GM23338 (cell line): ENCODE measurements around the gene LRP4. TPM values are rescaled to one million over a fixed set of nuclear protein-coding genes. Genes with fewer than 3 reads are reported as not detected.

ENCODE experiments used
- ATAC-seq: fragments of 200-7000 bp; cut with Tn5 transposase; 3 replicates; pipeline ENCODE4 v1.9.1; 2020
- DNase-seq: peaks from one replicate; pipeline ENCODE4 v3.0.0-alpha.2; 2015; ENCODE audit warnings: low spot score
- H2AFZ ChIP-seq: fragments of 200-600 bp; sonication (generic); 2 replicates; pipeline ENCODE4 v1.8.0; 2016; ENCODE audit warnings: antibody characterized with exemption, mild to moderate bottlenecking, moderate library complexity
- H3F3A ChIP-seq: fragments of 200-600 bp; sonication (generic); replicated peaks from 2 replicates; pipeline ENCODE4 v1.8.0; 2017; ENCODE audit warnings: antibody characterized with exemption, mixed run types, low read depth
- H3K27ac ChIP-seq: fragments of 200-600 bp; sonication (generic); 2 replicates; pipeline ENCODE4 v1.6.1; 2016; ENCODE audit warnings: low read depth
- H3K27me3 ChIP-seq: fragments of 200-600 bp; sonication (generic); 2 replicates; pipeline ENCODE4 v1.8.0; 2016; ENCODE audit warnings: mild to moderate bottlenecking, mixed run types, moderate library complexity; ENCODE audit not compliant: insufficient read depth
- H3K36me3 ChIP-seq: fragments of 200-600 bp; sonication (generic); 2 replicates; pipeline ENCODE4 v1.8.0; 2016; ENCODE audit warnings: mild to moderate bottlenecking; ENCODE audit not compliant: insufficient read depth
- H3K4me1 ChIP-seq: fragments of 200-600 bp; sonication (generic); 2 replicates; pipeline ENCODE4 v1.8.0; 2016; ENCODE audit warnings: mild to moderate bottlenecking, moderate library complexity; ENCODE audit not compliant: insufficient read depth
- H3K4me2 ChIP-seq: fragments of 200-600 bp; sonication (generic); 2 replicates; pipeline ENCODE4 v1.7.1; 2017; ENCODE audit warnings: mixed run types
- H3K4me3 ChIP-seq: fragments of 200-600 bp; sonication (generic); 2 replicates; pipeline ENCODE4 v1.6.1; 2016; ENCODE audit warnings: mixed run types
- H3K79me2 ChIP-seq: fragments of 200-600 bp; sonication (generic); replicated peaks from 2 replicates; pipeline ENCODE4 v1.8.0; 2017; ENCODE audit warnings: mild to moderate bottlenecking; ENCODE audit not compliant: insufficient read depth
- H3K9me2 ChIP-seq: fragments of 200-600 bp; sonication (generic); 2 replicates; pipeline ENCODE4 v1.8.0; 2017; ENCODE audit not compliant: insufficient read depth
- H4K20me1 ChIP-seq: fragments of 200-600 bp; sonication (generic); replicated peaks from 2 replicates; pipeline ENCODE4 v1.8.0; 2017; ENCODE audit warnings: mild to moderate bottlenecking; ENCODE audit not compliant: insufficient read depth
- H3K27ac Mint-ChIP-seq: 2 replicates; pipeline ENCODE4 v1.8.0; 2020; ENCODE audit warnings: inconsistent platforms, mild to moderate bottlenecking, moderate library complexity, mixed read lengths
- H3K27me3 Mint-ChIP-seq: 3 replicates; pipeline ENCODE4 v1.8.0; 2022; ENCODE audit warnings: low read depth, mild to moderate bottlenecking, moderate library complexity, mixed read lengths, inconsistent platforms; ENCODE audit not compliant: insufficient read depth, poor library complexity
- H3K36me3 Mint-ChIP-seq: 3 replicates; pipeline ENCODE4 v1.8.0; 2021; ENCODE audit warnings: low read depth, mild to moderate bottlenecking, inconsistent platforms, moderate library complexity, mixed read lengths
- H3K4me1 Mint-ChIP-seq: 3 replicates; pipeline ENCODE4 v1.8.0; 2020; ENCODE audit warnings: mild to moderate bottlenecking, inconsistent platforms, mixed read lengths
- H3K4me3 Mint-ChIP-seq: 3 replicates; pipeline ENCODE4 v1.8.0; 2021; ENCODE audit warnings: moderate library complexity, mild to moderate bottlenecking, inconsistent platforms, mixed read lengths
- H3K9me3 Mint-ChIP-seq: 3 replicates; pipeline ENCODE4 v1.8.0; 2020; ENCODE audit warnings: moderate library complexity, mild to moderate bottlenecking, inconsistent platforms, mixed read lengths
- ETS1 ChIP-seq: IDR thresholded peaks from 2 replicates; pipeline ENCODE4 v1.6.1; 2016; ENCODE audit warnings: antibody characterized with exemption
- EZH2 ChIP-seq: fragments of 200-600 bp; sonication (generic); IDR thresholded peaks from one replicate; pipeline ENCODE4 v1.8.0; 2017; ENCODE audit warnings: antibody characterized with exemption, mild to moderate bottlenecking, low read depth; ENCODE audit not compliant: unreplicated experiment
- EZH2phosphoT487 ChIP-seq: fragments of 200-600 bp; sonication (generic); IDR thresholded peaks from one replicate; pipeline ENCODE4 v1.8.1; 2018; ENCODE audit warnings: antibody characterized with exemption; ENCODE audit not compliant: unreplicated experiment
- JUNB ChIP-seq: IDR thresholded peaks from one replicate; pipeline ENCODE4 v1.6.1; 2016; ENCODE audit warnings: antibody characterized with exemption; ENCODE audit not compliant: unreplicated experiment
- NANOG ChIP-seq: IDR thresholded peaks from 2 replicates; pipeline ENCODE4 v1.6.1; 2016; ENCODE audit warnings: antibody characterized with exemption, borderline replicate concordance
- POLR2AphosphoS5 ChIP-seq: IDR thresholded peaks from 2 replicates; pipeline ENCODE4 v1.6.1; 2016; ENCODE audit warnings: antibody characterized with exemption, low read depth
- REST ChIP-seq: IDR thresholded peaks from one replicate; pipeline ENCODE4 v1.6.1; 2018; ENCODE audit warnings: antibody characterized with exemption; ENCODE audit not compliant: unreplicated experiment
- ZNF331 ChIP-seq: fragments of 250-450 bp; sonication (Bioruptor Pico); IDR thresholded peaks from 2 replicates; pipeline ENCODE4 v1.5.0; 2020; ENCODE audit warnings: low read depth, mild to moderate bottlenecking, moderate library complexity
- ZNF462 ChIP-seq: fragments of 250-450 bp; sonication (Bioruptor Pico); IDR thresholded peaks from 2 replicates; pipeline ENCODE4 v1.5.0; 2020; ENCODE audit warnings: mild to moderate bottlenecking, moderate library complexity
- polyA plus RNA-seq: library from polyadenylated mRNA; unstranded; fragments of >200 nt; fragmentation: Nextera tagmentation; extraction: Ambion mirVana; gene quantifications from 2 replicates; pipeline ENCODE4 v1.2.1, GENCODE V29; 2016
- total RNA-seq: library from RNA; depleted of rRNA; stranded (reverse); fragments of >200 nt; shearing (Covaris generic); gene quantifications from 2 replicates; pipeline ENCODE4 v1.2.3, GENCODE V29; 2014

Gene LRP4
- total and polyA plus RNA-seq, 2 experiments from 2014 or later: 6.0 to 18.4 TPM

- peaks cover 61% of the 10 kb centered on the region for H4K20me1 ChIP-seq
- H3K79me2 ChIP-seq: peaks cover 100% of the 10 kb centered on the region
- Mint-ChIP-seq H3K4me1 (peaks cover 41% of the 10 kb centered on the region), H3K27ac (no peak overlapping the region), H3K9me3 (no peaks in the 10 kb centered on the region), H3K36me3 (peaks cover 2% of the 10 kb centered on the region), H3K27me3 (peaks cover 4% of the 10 kb centered on the region), H3K4me3 (no peak overlapping the region)
- no peak overlapping the region for H3K4me2 ChIP-seq
- H3K27me3 ChIP-seq: no peaks in the 10 kb centered on the region
- TF ChIP-seq ZNF331 (no peak), ETS1 (no peak)
- no peak for ATAC-seq
- H3K9me2 ChIP-seq: no peaks in the 10 kb centered on the region
- no peaks in the 10 kb centered on the region for H3F3A ChIP-seq
- H3K4me3 ChIP-seq: no peak overlapping the region
- H3K36me3 ChIP-seq: no peaks in the 10 kb centered on the region
- H3K4me1 ChIP-seq: peaks cover 33% of the 10 kb centered on the region
- no peak overlapping the region for H2AFZ ChIP-seq
- no peak for DNase-seq
- H3K27ac ChIP-seq: no peak overlapping the region
These were observed 78.2 kb downstream of the LRP4 start for GRCh38 chr11:46840116-46840515.

- peaks cover 33% of the 10 kb centered on the region for H3K4me1 ChIP-seq
- Mint-ChIP-seq H3K4me1 (peaks cover 34% of the 10 kb centered on the region), H3K4me3 (no peak overlapping the region), H3K27ac (no peak overlapping the region), H3K36me3 (no peaks in the 10 kb centered on the region; the same call in 1 of the 3 replicates), H3K9me3 (no peaks in the 10 kb centered on the region), H3K27me3 (peaks cover 3% of the 10 kb centered on the region)
- no peaks in the 10 kb centered on the region for H3K27me3 ChIP-seq
- no peak overlapping the region for H3K27ac ChIP-seq
- peaks cover 51% of the 10 kb centered on the region for H4K20me1 ChIP-seq
- H3K9me2 ChIP-seq: no peaks in the 10 kb centered on the region
- H3K4me3 ChIP-seq: no peak overlapping the region
- no peaks in the 10 kb centered on the region for H3F3A ChIP-seq
- no peak for DNase-seq
- no peaks in the 10 kb centered on the region for H3K36me3 ChIP-seq
- peak; percentile 37; the same call in 1 of the 3 replicates for ATAC-seq
- H3K79me2 ChIP-seq: peaks cover 100% of the 10 kb centered on the region
- no peak overlapping the region for H2AFZ ChIP-seq
- H3K4me2 ChIP-seq: no peak overlapping the region
- TF ChIP-seq EZH2: no peak
- no peak for TF ChIP-seq ETS1
- TF ChIP-seq EZH2phosphoT487: no peak
- no peak for TF ChIP-seq REST
- no peak for TF ChIP-seq POLR2AphosphoS5
- TF ChIP-seq JUNB: no peak
- no peak for TF ChIP-seq ZNF462 (CRISPR knock-in tag)
- no peak for TF ChIP-seq NANOG
These were observed 79.8 kb downstream of the LRP4 start for GRCh38 chr11:46838501-46838900.
